ENCODE results near the gene MBD3. TPM values are rescaled to one million over a fixed set of nuclear protein-coding genes. Genes with fewer than 3 reads are reported as not detected.

The MBD3 gene
- total RNA-seq, 1 experiment from 2014 or later, result 128 TPM

- Histone ChIP-seq H3T11ph (ENCODE audit: low read length) (no peak overlapping the region), H4K91ac (ENCODE audit: insufficient read length, low read depth, low read length) (no peak overlapping the region), H3K9ac (ENCODE audit: extremely low read depth, insufficient read length, low read length) (no peak overlapping the region), H4K5ac (ENCODE audit: insufficient read length, low read depth, low read length) (no peak overlapping the region), H2BK15ac (ENCODE audit: low read depth, low read length) (no peak overlapping the region), H3K56ac (ENCODE audit: insufficient read length, low read depth, low read length) (no peak overlapping the region), H2AK5ac (ENCODE audit: insufficient read length, low read length) (no peak overlapping the region), H3K23me2 (ENCODE audit: insufficient read length, low read depth, low read length, poor library complexity, severe bottlenecking) (no peaks in the 10 kb centered on the region), H2BK5ac (ENCODE audit: insufficient read length, low read length) (no peak overlapping the region), H3K23ac (ENCODE audit: insufficient read length, low read depth, low read length) (no peak overlapping the region), H3K14ac (ENCODE audit: insufficient read depth, low read length) (no peak overlapping the region), H3K79me2 (ENCODE audit: insufficient read depth, low read length) (no peaks in the 10 kb centered on the region), H2BK20ac (ENCODE audit: low read depth, low read length, poor library complexity, severe bottlenecking) (no peak overlapping the region), H4K20me1 (ENCODE audit: control insufficient read depth, insufficient read depth, insufficient read length) (no peaks in the 10 kb centered on the region), H3K4me1 (ENCODE audit: insufficient read depth, low read length) (no peaks in the 10 kb centered on the region), H2BK12ac (ENCODE audit: insufficient read length, low read depth, low read length) (no peak overlapping the region), H3K27me3 (ENCODE audit: insufficient read depth, low read length) (no peaks in the 10 kb centered on the region), H3K79me1 (ENCODE audit: insufficient read depth, low read depth, low read length, poor library complexity, severe bottlenecking) (no peaks in the 10 kb centered on the region), H2BK120ac (ENCODE audit: low read depth, low read length, poor library complexity, severe bottlenecking) (no peak overlapping the region), H2AFZ (ENCODE audit: low read length) (no peak overlapping the region), H3K4ac (ENCODE audit: low read depth, low read length) (no peak overlapping the region), H3K4me2 (ENCODE audit: insufficient read depth, insufficient read length, low read length) (no peak overlapping the region), H3K9me3 (ENCODE audit: control insufficient read depth, low read depth, low read length) (no peaks in the 10 kb centered on the region), H4K8ac (replicated peaks; ENCODE audit: insufficient read length, low read depth, low read length) (no peak overlapping the region), H3K27ac (ENCODE audit: insufficient read length, low read depth, low read length) (no peak overlapping the region), H3K18ac (ENCODE audit: insufficient read length, low read depth, low read length) (no peak overlapping the region)
- no peak for TF ChIP-seq CTCF (conservative IDR thresholded peaks at IDR 0.05)
- DNase-seq, result no peak
- no CpG with 5 or more reads among the region's 39 CpGs for WGBS (ENCODE audit: extremely low coverage, insufficient read length, low lambda C conversion rate)
- Mint-ChIP-seq H3K36me3 (ENCODE audit: insufficient read depth in 1 of 3, low read depth in 3 of 3) (peaks cover 42 to 74% (median 69%) of the 10 kb centered on the region in 3 experiments; a peak in 6 of 7 replicates), H3K4me1 (peaks cover 0 to 5% of the 10 kb centered on the region in 2 experiments; a peak in 2 of 4 replicates), H3K27me3 (ENCODE audit: low read depth) (no peaks in the 10 kb centered on the region), H3K4me3 (no peak overlapping the region), H3K27ac (no peak overlapping the region; a peak in 1 of 7 replicates), H3K9me3 (no peaks in the 10 kb centered on the region)
These were observed 19.7 kb upstream of the MBD3 start for GRCh38 chr19:1612114-1613086.

Measured in H9 (cell line).